OCI-LY7 (cell line): ENCODE data around the gene PAK1IP1. TPM values are rescaled to one million over a fixed set of nuclear protein-coding genes. Genes with fewer than 3 reads are reported as not detected.

Experiments
- BruUV-seq: library from RNA; stranded (reverse); fragments of 400-500 nt; replicated peaks from 2 replicates; lab custom pipeline; 2021; lab: Mats Ljungman, UMichigan
- CTCF ChIA-PET: fragments of 300-600 bp; sonication (Branson Sonifier 250); formaldehyde crosslinking; loops from one replicate; lab custom pipeline; 2022; ENCODE audit warnings: antibody characterized with exemption; ENCODE audit not compliant: unreplicated experiment; lab: Charles Lee
- POLR2A ChIA-PET: fragments of 300-600 bp; sonication (Branson Sonifier 250); formaldehyde crosslinking; loops from one replicate; lab custom pipeline; 2022; ENCODE audit warnings: antibody characterized with exemption; lab: Charles Lee
- DNase-seq: peaks from one replicate; pipeline ENCODE4 v3.0.0-alpha.2; 2015; ENCODE audit warnings: low spot score
- H2AFZ ChIP-seq: fragments of 200-600 bp; sonication (generic), shearing (Covaris generic); 2 replicates; pipeline ENCODE4 v1.6.1; 2014; ENCODE audit warnings: mild to moderate bottlenecking, antibody characterized with exemption, low read length, moderate library complexity
- H3K27ac ChIP-seq: fragments of 200-600 bp; sonication (generic); 2 replicates; pipeline ENCODE4 v1.5.1; 2014; ENCODE audit warnings: mixed run types, low read depth, mild to moderate bottlenecking, moderate library complexity, low read length, inconsistent platforms; ENCODE audit not compliant: poor library complexity, severe bottlenecking
- H3K36me3 ChIP-seq: fragments of 200-600 bp; sonication (generic); 2 replicates; pipeline ENCODE4 v1.6.1; 2014; ENCODE audit warnings: mild to moderate bottlenecking, antibody characterized with exemption, low read length, moderate library complexity, mixed read lengths; ENCODE audit not compliant: insufficient read depth
- H3K4me1 ChIP-seq: fragments of 200-600 bp; sonication (generic); 2 replicates; pipeline ENCODE4 v1.5.1; 2014; ENCODE audit warnings: mild to moderate bottlenecking, low read length; ENCODE audit not compliant: insufficient read depth, poor library complexity, severe bottlenecking
- H3K4me2 ChIP-seq: fragments of 200-600 bp; sonication (generic); 2 replicates; pipeline ENCODE4 v1.6.1; 2014; ENCODE audit warnings: mild to moderate bottlenecking, low read length
- H3K4me3 ChIP-seq: fragments of 200-600 bp; sonication (generic); 2 replicates; pipeline ENCODE4 v1.5.1; 2014; ENCODE audit warnings: mild to moderate bottlenecking, low read depth, low read length; ENCODE audit not compliant: poor library complexity, severe bottlenecking
- H3K79me2 ChIP-seq: fragments of 200-600 bp; sonication (generic); 2 replicates; pipeline ENCODE4 v1.6.1; 2016; ENCODE audit warnings: low read depth, mild to moderate bottlenecking, low read length, moderate library complexity, mixed read lengths; ENCODE audit not compliant: insufficient read depth
- H3K9me2 ChIP-seq: fragments of 200-600 bp; sonication (generic); 2 replicates; pipeline ENCODE4 v1.6.1; 2016; ENCODE audit warnings: mild to moderate bottlenecking, low read length, mixed read lengths; ENCODE audit not compliant: insufficient read depth
- H3K9me3 ChIP-seq: fragments of 200-600 bp; sonication (generic); 2 replicates; pipeline ENCODE4 v1.6.1; 2014; ENCODE audit warnings: mild to moderate bottlenecking, mixed run types, low read length, mixed read lengths
- H4K20me1 ChIP-seq: fragments of 200-600 bp; sonication (generic); 2 replicates; pipeline ENCODE4 v1.6.1; 2014; ENCODE audit warnings: mild to moderate bottlenecking, antibody characterized with exemption, low read length, moderate library complexity, mixed read lengths; ENCODE audit not compliant: insufficient read depth
- EZH2phosphoT487 ChIP-seq: fragments of 200-600 bp; sonication (generic); IDR thresholded peaks from 2 replicates; pipeline ENCODE4 v1.6.1; 2018; ENCODE audit warnings: low read depth, borderline replicate concordance, mild to moderate bottlenecking, mixed run types, antibody characterized with exemption, low read length, moderate library complexity, mixed read lengths
- intact Hi-C: fragments of 100-400 bp; cut with micrococcal nuclease; formaldehyde crosslinking; loops from one replicate; pipeline ENCODE4 v1.10.0; 2022; ENCODE audit not compliant: unreplicated experiment
- total RNA-seq, 2 experiments: library from RNA; depleted of rRNA in 1 of 2; stranded (reverse); fragments of >200 nt in 1 of 2; shearing (Covaris generic) in 1 of 2; gene quantifications; 2 replicates each; pipeline ENCODE4 v1.2.3, GENCODE V29; 2014 to 2022
- TF ChIP-seq, protein P1 (sequence below): fragments of 200-600 bp; sonication (generic); conservative IDR thresholded peaks from 2 replicates; pipeline ENCODE4 v1.5.1; 2014; ENCODE audit warnings: mild to moderate bottlenecking, antibody characterized with exemption, low read length, moderate library complexity, mixed read lengths

The PAK1IP1 gene
- total RNA-seq, 2 experiments from 2014 or later: 21.8 to 27.8 TPM

- H3K4me1 ChIP-seq: no peaks in the 10 kb centered on the region
- no TSS peak for BruUV-seq
- H3K4me3 ChIP-seq: no peak overlapping the region
- no peak for TF ChIP-seq EZH2phosphoT487
- TF ChIP-seq, protein P1, sequence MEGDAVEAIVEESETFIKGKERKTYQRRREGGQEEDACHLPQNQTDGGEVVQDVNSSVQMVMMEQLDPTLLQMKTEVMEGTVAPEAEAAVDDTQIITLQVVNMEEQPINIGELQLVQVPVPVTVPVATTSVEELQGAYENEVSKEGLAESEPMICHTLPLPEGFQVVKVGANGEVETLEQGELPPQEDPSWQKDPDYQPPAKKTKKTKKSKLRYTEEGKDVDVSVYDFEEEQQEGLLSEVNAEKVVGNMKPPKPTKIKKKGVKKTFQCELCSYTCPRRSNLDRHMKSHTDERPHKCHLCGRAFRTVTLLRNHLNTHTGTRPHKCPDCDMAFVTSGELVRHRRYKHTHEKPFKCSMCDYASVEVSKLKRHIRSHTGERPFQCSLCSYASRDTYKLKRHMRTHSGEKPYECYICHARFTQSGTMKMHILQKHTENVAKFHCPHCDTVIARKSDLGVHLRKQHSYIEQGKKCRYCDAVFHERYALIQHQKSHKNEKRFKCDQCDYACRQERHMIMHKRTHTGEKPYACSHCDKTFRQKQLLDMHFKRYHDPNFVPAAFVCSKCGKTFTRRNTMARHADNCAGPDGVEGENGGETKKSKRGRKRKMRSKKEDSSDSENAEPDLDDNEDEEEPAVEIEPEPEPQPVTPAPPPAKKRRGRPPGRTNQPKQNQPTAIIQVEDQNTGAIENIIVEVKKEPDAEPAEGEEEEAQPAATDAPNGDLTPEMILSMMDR: no peak
- no peak overlapping the region for H2AFZ ChIP-seq
- DNase-seq: no peak
- H3K9me2 ChIP-seq: no peaks in the 10 kb centered on the region
- no peaks in the 10 kb centered on the region for H3K36me3 ChIP-seq
- no peak overlapping the region for H3K27ac ChIP-seq
- intact Hi-C loops: no loop called here
- no peaks in the 10 kb centered on the region for H3K79me2 ChIP-seq
- peaks cover 9% of the 10 kb centered on the region; the same call in 1 of the 2 replicates for H3K9me3 ChIP-seq
- ChIA-PET CTCF (no interaction called here), POLR2A (interaction anchor here (1.0 kb wide), 1 partner anchor 41 kb away, joined by 3 read pairs; the partner anchor contains the start of gene TMEM14C)
- H3K4me2 ChIP-seq: no peak overlapping the region
- H4K20me1 ChIP-seq: no peaks in the 10 kb centered on the region
Measured at GRCh38 chr6:10681795-10682194, 13.0 kb upstream of the PAK1IP1 start.

DNA sequence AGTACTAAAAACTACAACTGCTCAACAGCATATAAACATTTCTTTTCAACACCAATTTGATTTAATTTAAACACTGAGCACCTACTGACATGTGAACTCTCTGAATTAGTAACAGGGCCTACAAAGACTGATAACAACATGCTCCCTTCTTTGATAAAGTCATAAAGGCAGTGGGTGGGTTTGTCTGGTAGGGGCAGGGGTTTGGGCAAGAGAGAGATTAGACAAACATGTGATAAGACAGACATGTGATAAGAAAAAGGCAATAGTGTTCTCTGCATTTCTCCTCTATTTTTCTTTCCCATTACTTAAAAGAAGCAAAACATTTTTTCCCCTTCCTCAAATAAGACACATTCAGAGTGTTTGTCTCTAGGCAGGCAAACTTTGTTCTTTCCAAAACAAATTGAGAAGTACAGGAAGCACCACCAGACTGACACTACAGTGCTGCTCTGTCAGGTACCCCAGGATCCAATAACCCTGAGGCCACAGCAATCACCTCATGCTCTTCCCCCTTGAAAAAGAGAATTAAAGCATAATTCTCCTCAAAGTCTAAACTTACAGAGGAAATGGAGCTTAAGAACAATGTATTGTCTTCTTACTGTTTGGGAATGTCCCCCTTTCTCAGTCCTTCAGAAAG is 12.3 kb upstream of the PAK1IP1 start:
- H2AFZ ChIP-seq: peak overlapping the region; percentile 10; the same call in 1 of the 2 replicates
- H3K79me2 ChIP-seq: no peaks in the 10 kb centered on the region
- H3K4me1 ChIP-seq: no peaks in the 10 kb centered on the region
- no peaks in the 10 kb centered on the region for H4K20me1 ChIP-seq
- POLR2A ChIA-PET: interaction anchor here (0.9 to 1.0 kb wide), 2 partner anchors 40 to 63 kb away, joined by 3 read pairs; partner anchors contain the start of gene TMEM14C
- CTCF ChIA-PET: no interaction called here
- intact Hi-C loops: no loop called here
- no TSS peak for BruUV-seq
- H3K9me2 ChIP-seq: no peaks in the 10 kb centered on the region
- DNase-seq: no peak
- H3K36me3 ChIP-seq: no peaks in the 10 kb centered on the region
- H3K4me2 ChIP-seq: no peak overlapping the region
- H3K27ac ChIP-seq: no peak overlapping the region
- H3K9me3 ChIP-seq: peaks cover 9% of the 10 kb centered on the region; the same call in 1 of the 2 replicates
- H3K4me3 ChIP-seq: no peak overlapping the region
- TF ChIP-seq, protein P1: no peak
- no peak for TF ChIP-seq EZH2phosphoT487

DNA sequence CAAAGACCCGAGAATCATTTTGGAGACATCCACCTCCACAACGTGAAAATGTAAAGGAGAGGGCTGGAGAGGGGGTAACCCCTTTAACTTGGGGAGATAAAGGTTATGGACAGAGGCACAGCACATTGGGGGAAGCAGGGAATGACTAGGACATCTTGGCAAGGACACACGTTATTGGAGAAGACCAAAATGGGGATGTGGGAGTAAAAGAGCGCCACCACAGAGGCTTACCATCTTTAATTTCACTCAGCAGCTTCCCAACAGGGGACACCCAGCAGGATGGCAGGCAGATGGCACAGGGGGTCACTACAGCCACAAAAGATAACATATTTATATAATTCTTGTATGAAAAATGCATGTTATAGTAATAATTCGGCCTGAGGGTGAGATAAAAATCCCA is 10.2 kb upstream of the PAK1IP1 start:
- no peak overlapping the region for H3K4me3 ChIP-seq
- no peaks in the 10 kb centered on the region for H3K4me1 ChIP-seq
- no peaks in the 10 kb centered on the region for H4K20me1 ChIP-seq
- H3K79me2 ChIP-seq: no peaks in the 10 kb centered on the region
- intact Hi-C loops: no loop called here
- CTCF ChIA-PET: no interaction called here
- no peak overlapping the region for H3K27ac ChIP-seq
- peaks cover 9% of the 10 kb centered on the region; the same call in 1 of the 2 replicates for H3K9me3 ChIP-seq
- H3K36me3 ChIP-seq: no peaks in the 10 kb centered on the region
- POLR2A ChIA-PET: interaction anchor here (0.7 kb wide), 1 partner anchor 62 kb away, joined by 4 read pairs; no protein-coding TSS in a partner anchor
- no peaks in the 10 kb centered on the region for H3K9me2 ChIP-seq
- no peak for TF ChIP-seq EZH2phosphoT487
- TF ChIP-seq, protein P1: no peak
- H2AFZ ChIP-seq: no peak overlapping the region
- no peak overlapping the region for H3K4me2 ChIP-seq
- BruUV-seq: no TSS peak
- no peak for DNase-seq
